C4-2B (cell line): ENCODE results near the gene CLIP2.
"Not testable (repeated sequence)": the region's sequence is repeated elsewhere in the genome, so short reads cannot be mapped to it uniquely, and the experiment has no call there.

Experiments used
- H3K27ac ChIP-seq: fragments of 450-650 bp; 2 replicates; pipeline ENCODE4 v1.5.1; 2017
- CTCF ChIP-seq: fragments of 450-650 bp; conservative IDR thresholded peaks from 2 replicates; pipeline ENCODE4 v1.5.1; 2017; ENCODE audit warnings: mild to moderate bottlenecking
- ZFX ChIP-seq: fragments of 450-650 bp; IDR thresholded peaks from 2 replicates; pipeline ENCODE4 v1.6.1; 2017

The CLIP2 gene

GRCh38 chr7:74344786-74345185 lies 55.6 kb downstream of the CLIP2 start:
- H3K27ac ChIP-seq, result no peak overlapping the region
- TF ChIP-seq CTCF (no peak), ZFX (no peak)

GRCh38 chr7:74345970-74346369 lies 56.8 kb downstream of the CLIP2 start:
- no peak overlapping the region for H3K27ac ChIP-seq
- TF ChIP-seq CTCF (no peak), ZFX (no peak)

- no peak overlapping the region for H3K27ac ChIP-seq
- no peak for TF ChIP-seq CTCF
- no peak for TF ChIP-seq ZFX
Observed at GRCh38 chr7:74349621-74350020, 60.4 kb downstream of the CLIP2 start.

- TF ChIP-seq CTCF (no peak), ZFX (no peak)
- H3K27ac ChIP-seq, result no peak overlapping the region
Observed at GRCh38 chr7:74350751-74351150, 61.5 kb downstream of the CLIP2 start.

- no peak overlapping the region for H3K27ac ChIP-seq
Observed at GRCh38 chr7:74351836-74352235, 62.6 kb downstream of the CLIP2 start.

GRCh38 chr7:74352551-74353138 lies 63.4 kb downstream of the CLIP2 start:
- not testable (repeated sequence) for H3K27ac ChIP-seq

More at GRCh38 chr7:74351836-74352235, 62.6 kb downstream of the CLIP2 start:
- TF ChIP-seq ZFX (no peak), CTCF (no peak)

- no peak overlapping the region for H3K27ac ChIP-seq
- TF ChIP-seq ZFX (no peak), CTCF (no peak)
Observed at GRCh38 chr7:74354009-74354408, 64.8 kb downstream of the CLIP2 start.

GRCh38 chr7:74355091-74355490 lies 65.9 kb downstream of the CLIP2 start:
- TF ChIP-seq CTCF, result no peak
- TF ChIP-seq ZFX, result no peak
- H3K27ac ChIP-seq, result no peak overlapping the region
